GM12878 (cell line): ENCODE results near the gene AKAP11. TPM values are rescaled to one million over a fixed set of nuclear protein-coding genes. Genes with fewer than 3 reads are reported as not detected.
A peak's percentile ranks its signal among the peaks of the same experiment; 100 is the strongest.

ENCODE experiments used
- ATAC-seq: fragments of 200-7000 bp; cut with Tn5 transposase; 3 replicates; pipeline ENCODE4 v1.9.1; 2020; ENCODE audit warnings: mild to moderate bottlenecking, moderate library complexity
- BruUV-seq: library from RNA; stranded (reverse); fragments of 400-500 nt; replicated peaks from 2 replicates; lab custom pipeline; 2021; lab: Mats Ljungman, UMichigan
- CTCF ChIA-PET: fragments of 300-600 bp; sonication (Branson Sonifier 250); formaldehyde crosslinking; extraction: SDS; loops from one replicate; lab custom pipeline; 2021; ENCODE audit warnings: inconsistent platforms; lab: Yijun Ruan, JAX
- POLR2A ChIA-PET: fragments of 350-600 bp; formaldehyde crosslinking; extraction: SDS; loops from one replicate; lab custom pipeline; 2021; ENCODE audit warnings: inconsistent platforms; lab: Charles Lee
- RAD21 ChIA-PET: fragments of 300-600 bp; sonication (Branson Sonifier 250); formaldehyde crosslinking; loops from one replicate; lab custom pipeline; 2023; ENCODE audit warnings: antibody characterized with exemption; ENCODE audit not compliant: unreplicated experiment; lab: Charles Lee
- SMC1A ChIA-PET: fragments of 300-600 bp; sonication (Branson Sonifier 250); formaldehyde crosslinking; loops from one replicate; lab custom pipeline; 2023; ENCODE audit not compliant: unreplicated experiment, uncharacterized antibody; lab: Charles Lee
- DNase-seq: peaks from one replicate; pipeline ENCODE4 v3.0.0-alpha.2; 2011; ENCODE audit warnings: low read depth, low spot score
- FAIRE-seq: peaks from 3 replicates; lab custom pipeline; 2011; peaks lifted over from hg19 to GRCh38; lab: Jason Lieb, UNC
- H2AFZ ChIP-seq: 2 replicates; pipeline ENCODE4 v1.6.0; 2011; ENCODE audit warnings: low read depth, low read length, control low read depth; ENCODE audit not compliant: control insufficient read depth
- H3K27ac ChIP-seq: 2 replicates; pipeline ENCODE4 v1.5.1; 2011; ENCODE audit warnings: control low read depth; ENCODE audit not compliant: control insufficient read depth, insufficient read depth
- H3K27me3 ChIP-seq, 2 experiments: replicated peaks in 1 of 2; 2 replicates each; pipeline versions ENCODE4 v1.6.0 to v1.6.1; 2011; ENCODE audit warnings: low read length in 1 of 2; ENCODE audit not compliant: control insufficient read depth in 2 of 2, insufficient read depth in 2 of 2
- H3K36me3 ChIP-seq, 2 experiments: 2 replicates each; pipeline ENCODE4 v1.5.1; 2011; ENCODE audit warnings: low read length in 1 of 2; ENCODE audit not compliant: control insufficient read depth in 2 of 2, insufficient read depth in 2 of 2
- H3K4me1 ChIP-seq: 2 replicates; pipeline ENCODE4 v1.6.1; 2011; ENCODE audit warnings: mild to moderate bottlenecking, low read length, moderate library complexity, mixed read lengths; ENCODE audit not compliant: control insufficient read depth, insufficient read depth
- H3K4me2 ChIP-seq: 2 replicates; pipeline ENCODE4 v1.6.0; 2011; ENCODE audit warnings: control low read depth; ENCODE audit not compliant: control insufficient read depth, insufficient read depth
- H3K4me3 ChIP-seq: fragments of 200-600 bp; sonication (generic); 2 replicates; pipeline ENCODE4 v1.5.1; 2016
- H3K79me2 ChIP-seq: 2 replicates; pipeline ENCODE4 v1.6.0; 2011; ENCODE audit warnings: low read length; ENCODE audit not compliant: control insufficient read depth, insufficient read depth
- H3K9ac ChIP-seq: 2 replicates; pipeline ENCODE4 v1.8.0; 2011; ENCODE audit warnings: low read length, control low read depth, mixed read lengths; ENCODE audit not compliant: control insufficient read depth, insufficient read depth
- H3K9me3 ChIP-seq: replicated peaks from 3 replicates; pipeline ENCODE4 v1.5.1; 2011; ENCODE audit warnings: mild to moderate bottlenecking, low read length; ENCODE audit not compliant: control insufficient read depth, insufficient read depth
- H4K20me1 ChIP-seq: 2 replicates; pipeline ENCODE4 v1.6.0; 2011; ENCODE audit not compliant: control insufficient read depth, insufficient read depth
- ATF2 ChIP-seq: IDR thresholded peaks from 2 replicates; pipeline ENCODE4 v1.6.1; 2012; ENCODE audit warnings: low read length, inconsistent platforms
- ATF7 ChIP-seq: fragments of 450-650 bp; IDR thresholded peaks from 2 replicates; pipeline ENCODE4 v1.6.1; 2016; ENCODE audit warnings: low read depth, mild to moderate bottlenecking
- CHD2 ChIP-seq: IDR thresholded peaks from 2 replicates; pipeline ENCODE4 v1.6.1; 2011; ENCODE audit warnings: low read depth, low read length, improper control_type of control experiment, borderline replicate concordance
- CHD4 ChIP-seq: fragments of 200-600 bp; sonication (generic); IDR thresholded peaks from 2 replicates; pipeline ENCODE4 v1.6.1; 2016; ENCODE audit warnings: mild to moderate bottlenecking
- FOXM1 ChIP-seq: IDR thresholded peaks from 2 replicates; pipeline ENCODE4 v1.6.1; 2012; ENCODE audit warnings: low read depth, mild to moderate bottlenecking, inconsistent platforms, low read length, moderate library complexity
- HDAC2 ChIP-seq: fragments of 200-600 bp; sonication (generic); IDR thresholded peaks from 2 replicates; pipeline ENCODE4 v1.6.1; 2017
- PRDM15 ChIP-seq: fragments of 450-650 bp; formaldehyde crosslinking; IDR thresholded peaks from 2 replicates; pipeline ENCODE4 v1.4.0; 2020; ENCODE audit warnings: mild to moderate bottlenecking, moderate library complexity
- RCOR1 ChIP-seq: conservative IDR thresholded peaks from 2 replicates; pipeline ENCODE4 v1.6.1; 2012; ENCODE audit warnings: low read depth, low read length, improper control_type of control experiment
- RELA ChIP-seq: fragments of 450-650 bp; IDR thresholded peaks from 2 replicates; pipeline ENCODE4 v1.8.0; 2014; ENCODE audit warnings: borderline replicate concordance; ENCODE audit not compliant: partially characterized antibody
- REST ChIP-seq: IDR thresholded peaks from 2 replicates; pipeline ENCODE4 v1.6.1; 2012; ENCODE audit warnings: mild to moderate bottlenecking, low read depth, low read length
- SIN3A ChIP-seq: IDR thresholded peaks from 2 replicates; pipeline ENCODE4 v1.6.1; 2012; ENCODE audit warnings: low read depth, low read length, improper control_type of control experiment
- SREBF2 ChIP-seq: IDR thresholded peaks from 2 replicates; pipeline ENCODE4 v1.6.1; 2012; ENCODE audit warnings: mild to moderate bottlenecking, low read length
- USF1 ChIP-seq: IDR thresholded peaks from 2 replicates; pipeline ENCODE4 v1.6.1; 2011; ENCODE audit warnings: borderline replicate concordance, low read depth, mild to moderate bottlenecking, moderate library complexity, mixed read lengths, low read length; ENCODE audit not compliant: insufficient read depth; ENCODE audit errors: extremely low read length
- WGBS: methylation state at CpG from one replicate; pipeline ENCODE4 v1.1.6; 2016; ENCODE audit warnings: low lambda C conversion rate; ENCODE audit not compliant: insufficient replicate concordance, insufficient coverage; ENCODE audit errors: missing lambda C conversion rate; 5-methylcytosine and 5-hydroxymethylcytosine counted together
- in situ Hi-C: fragments of 300-500 bp; cut with MboI; formaldehyde crosslinking; loops from 9 replicates; pipeline ENCODE4 v1.14.3; 2018; ENCODE audit warnings: mixed read lengths
- intact Hi-C: fragments of 100-400 bp; cut with micrococcal nuclease; formaldehyde crosslinking; loops from one replicate; pipeline ENCODE4 v1.14.2; 2022; ENCODE audit not compliant: unreplicated experiment
- polyA plus RNA-seq, 11 experiments: library from polyadenylated mRNA; depleted of rRNA in 4 of 11; unstranded in 6 of 11; stranded (reverse) in 5 of 11; fragments of >200 nt; fragmentation: Nextera tagmentation in 4 of 11; fragmentation: Illumina TruSeq in 1 of 11; extraction: Ambion mirVana in 4 of 11; extraction: Trizol in 1 of 11; gene quantifications; 1 replicate in 1 of 11; 2 replicates in 10 of 11; pipeline versions ENCODE4 v1.2.1 to v1.2.3, GENCODE V29; 2011 to 2016; ENCODE audit warnings: inconsistent platforms in 2 of 11, missing spikeins in 2 of 11, low read depth in 1 of 11
- total RNA-seq, 4 experiments: library from RNA; depleted of rRNA in 3 of 4; stranded (reverse); fragments of >200 nt in 3 of 4; fragmentation: Illumina TruSeq in 1 of 4; extraction: Trizol in 1 of 4; gene quantifications; 2 replicates each; pipeline versions ENCODE4 v1.2.1 to v1.2.3, GENCODE V29; 2013 to 2021

AKAP11 gene
- total and polyA plus RNA-seq, 10 of the 15 experiments (the other 5 are each of a cell fraction or from before 2014, with no cell fraction given) = 4.8 to 36.8 (median 17.9) TPM

- TF ChIP-seq PRDM15 (CRISPR knock-in tag) (no peak), USF1 (no peak), CHD2 (peak; percentile 41; the same call in 1 of the 2 replicates), HDAC2 (no peak)
Observed at GRCh38 chr13:42272115-42272803, at the start of gene AKAP11 (continued).

- in situ Hi-C loops = no loop called here
- TF ChIP-seq SIN3A (no peak), REST (no peak), RCOR1 (no peak), CHD4 (no peak), RELA (no peak), ATF2 (no peak), FOXM1 (no peak), ATF7 (no peak), SREBF2 (no peak)
Observed at GRCh38 chr13:42223681-42224080, 48.3 kb upstream of the AKAP11 start.

More at GRCh38 chr13:42223681-42224080, 48.3 kb upstream of the AKAP11 start:
- ATAC-seq (no peak), FAIRE-seq (no peak), DNase-seq (no peak)
- no peaks in the 10 kb centered on the region for H3K79me2 ChIP-seq
- H3K4me1 ChIP-seq = no peaks in the 10 kb centered on the region
- no peaks in the 10 kb centered on the region for H3K9me3 ChIP-seq
- ChIA-PET CTCF (no interaction called here), RAD21 (no interaction called here), POLR2A (no interaction called here), SMC1A (interaction anchor here (0.7 kb wide), 1 partner anchor 23 kb away, joined by 3 read pairs; no protein-coding TSS in a partner anchor)
- H3K4me3 ChIP-seq = no peak overlapping the region
- no peak overlapping the region for H3K9ac ChIP-seq
- no peaks in the 10 kb centered on the region for H4K20me1 ChIP-seq
- no peaks in the 10 kb centered on the region for H3K27me3 ChIP-seq
- peaks cover 0 to 9% of the 10 kb centered on the region in 2 experiments; a peak in 2 of 4 replicates for H3K36me3 ChIP-seq
- no peak overlapping the region for H3K27ac ChIP-seq
- intact Hi-C loops = no loop called here
- WGBS = 97% methylated on average over 4 of the region's 4 CpGs
- no TSS peak for BruUV-seq
- no peak overlapping the region for H3K4me2 ChIP-seq
- H2AFZ ChIP-seq = no peak overlapping the region
